Heart left ventricle (tissue), 16 donors: ENCODE measurements around the gene BBC3. TPM values are rescaled to one million over a fixed set of nuclear protein-coding genes. Genes with fewer than 3 reads are reported as not detected.
"Not testable (repeated sequence)": the region's sequence is repeated elsewhere in the genome, so short reads cannot be mapped to it uniquely, and the experiment has no call there.

ENCODE experiments used
- ATAC-seq, 4 donors: fragments of 200-7000 bp; cut with Tn5 transposase; one replicate each; pipeline ENCODE4 v1.9.1; 2020 to 2022; ENCODE audit warnings: moderate library complexity in 4 of 4, mild to moderate bottlenecking in 3 of 4, moderate number of reproducible peaks in 1 of 4
- DNase-seq, 5 donors: peaks; one replicate each; pipeline ENCODE4 v3.0.0-alpha.2; 2020
- H3K27ac ChIP-seq, 12 donors: fragments of 200-600 bp; sonication (generic) in 4 of 12; one replicate each; pipeline versions ENCODE4 v1.5.0 to v1.8.0; 2016 to 2022; ENCODE audit warnings: mild to moderate bottlenecking in 2 of 12
- H3K27me3 ChIP-seq, 9 donors: fragments of 200-600 bp; sonication (generic) in 2 of 9; one replicate each; pipeline versions ENCODE4 v1.5.1 to v1.8.0; 2016 to 2022; ENCODE audit warnings: mild to moderate bottlenecking in 3 of 9
- H3K36me3 ChIP-seq, 9 donors: fragments of 200-600 bp; sonication (generic) in 2 of 9; one replicate each; pipeline versions ENCODE4 v1.5.0 to v1.8.0; 2018 to 2022; ENCODE audit warnings: mild to moderate bottlenecking in 2 of 9
- H3K4me1 ChIP-seq, 12 donors: fragments of 200-600 bp; sonication (generic) in 4 of 12; one replicate each; pipeline versions ENCODE4 v1.5.0 to v1.8.0; 2016 to 2022; ENCODE audit warnings: mild to moderate bottlenecking in 3 of 12
- H3K4me3 ChIP-seq, 12 donors: fragments of 200-600 bp; sonication (generic) in 4 of 12; one replicate each; pipeline versions ENCODE4 v1.5.0 to v1.8.0; 2017 to 2022; ENCODE audit warnings: mild to moderate bottlenecking in 9 of 12, moderate library complexity in 4 of 12
- H3K9me3 ChIP-seq, 12 donors: fragments of 200-600 bp; sonication (generic) in 4 of 12; one replicate each; pipeline versions ENCODE4 v1.5.0 to v1.8.0; 2016 to 2022; ENCODE audit warnings: mild to moderate bottlenecking in 1 of 12
- CTCF ChIP-seq, 12 donors: fragments of 200-600 bp; sonication (generic) in 4 of 12; IDR thresholded peaks; one replicate each; pipeline versions ENCODE4 v1.5.0 to v1.8.0; 2018 to 2022; ENCODE audit warnings: antibody characterized with exemption in 12 of 12, mild to moderate bottlenecking in 5 of 12
- POLR2A ChIP-seq, 2 donors: fragments of 450-650 bp; IDR thresholded peaks; one replicate each; pipeline ENCODE4 v1.6.1; 2017; ENCODE audit warnings: antibody characterized with exemption in 2 of 2, mild to moderate bottlenecking in 2 of 2, moderate library complexity in 2 of 2
- WGBS, 4 donors: extraction: QIAGEN DNeasy Blood & Tissue Kit in 2 of 4; methylation state at CpG; one replicate each; pipeline versions ENCODE4 v1.1.5 to v1.1.7; 2013 to 2018; 5-methylcytosine and 5-hydroxymethylcytosine counted together
- intact Hi-C, 10 donors: fragments of 100-400 bp; cut with DNase I; formaldehyde crosslinking; loops; one replicate each; pipeline versions ENCODE4 v1.11.1 to v1.14.2; 2022
- polyA plus RNA-seq, 2 donors: library from polyadenylated mRNA; stranded (reverse); fragments of 200-250 nt; gene quantifications; one replicate each; pipeline ENCODE4 v1.2.3, GENCODE V29; 2013
- total RNA-seq, 9 donors: library from RNA; depleted of rRNA in 2 of 9; stranded (reverse); fragments of >200 nt in 2 of 9; fragmentation: NEBNext Ultra II Directional in 3 of 9; extraction: Animal tissue kit (Norgen Biotek cat#: 25700) in 3 of 9; gene quantifications; one replicate each; pipeline versions ENCODE4 v1.1.0 to v1.2.4, GENCODE V29; 2016 to 2023
- donor health status: ischemic (EF 13 %, LVEDD 7.1; RV severe dilation, severe dysfunction).
- donor health status: healthy with polysubstance abuse.
- donor health status: DM: no; HTN: yes; CAD: no.
- donor health status: DM: no; HTN: no; CAD: no.
- donor health status: ischemic (EF 25% LVEDD 6.9; RV normal size, moderate dysfunction).
- donor health status: ischemic (EF 25% LVEDD 5.7; RV mildly dilated, moderate dysfunction).
- donor health status: healthy.
- donor health status: DM: yes; HTN: yes; CAD: no.
- donor health status: ischemic (EF 35%, LVEDD 5.7; RV mildly dilated, moderate dysfunction).
- donor health status: nonischemic (EF 11% LVEDD 7.7; RV severe dilation, severe dysfunction).
- donor health status: DM: yes; HTN: yes; CAD: no.
- donor health status: PGD.
- donor health status: ischemic (EF 29% LVEDD 5.4; RV normal size, mild dysfunction).
- donor health status: nonischemic (EF 23%, LVEDD 6.1; RV moderate dilation, normal function).

Gene BBC3
- total and polyA plus RNA-seq, 11 donors, result 1.9 to 5.4 (median 4.6) TPM

- 82 to 92% (median 86%) methylated on average over 6 of the region's 6 CpGs for WGBS, 4 donors
- DNase-seq (no peak), ATAC-seq (no peak)
- no peaks in the 10 kb centered on the region for H3K9me3 ChIP-seq
- H3K27ac ChIP-seq, result no peak overlapping the region
- peaks cover 3 to 87% (median 80%) of the 10 kb centered on the region in 9 donors for H3K36me3 ChIP-seq
- intact Hi-C loops, result no loop called here
- H3K4me1 ChIP-seq, result peaks cover 0 to 9% (median 6%) of the 10 kb centered on the region in 12 donors
- H3K4me3 ChIP-seq, result no peak overlapping the region
- H3K27me3 ChIP-seq, result no peaks in the 10 kb centered on the region
- TF ChIP-seq POLR2A (IDR thresholded peaks at IDR 0.05), result no peak
- no peak for TF ChIP-seq CTCF (IDR thresholded peaks at IDR 0.05)
Observed at GRCh38 chr19:47268028-47268427, 37.0 kb upstream of the BBC3 start.

GRCh38 chr19:47267350-47267759 is 36.4 kb upstream of the BBC3 start:
- H3K27ac ChIP-seq, result no peak overlapping the region
- TF ChIP-seq CTCF (IDR thresholded peaks at IDR 0.05) (no peak), POLR2A (IDR thresholded peaks at IDR 0.05) (no peak)
- H3K4me1 ChIP-seq, result peaks cover 0 to 2% (median under 1%) of the 10 kb centered on the region in 12 donors
- no peaks in the 10 kb centered on the region for H3K27me3 ChIP-seq
- H3K4me3 ChIP-seq, result no peak overlapping the region
- DNase-seq (no peak), ATAC-seq (no peak)
- H3K9me3 ChIP-seq, result no peaks in the 10 kb centered on the region
- 91 to 94% (median 93%) methylated on average over 11 to 14 of the region's 14 CpGs for WGBS, 4 donors
- H3K36me3 ChIP-seq, result peaks cover 3 to 93% (median 87%) of the 10 kb centered on the region in 9 donors
- intact Hi-C loops, result no loop called here

- DNase-seq (no peak), ATAC-seq (no peak)
- WGBS, 4 donors, result 89 to 94% (median 92%) methylated on average over 21 of the region's 21 CpGs
- H3K4me1 ChIP-seq, result no peaks in the 10 kb centered on the region
- no peak for TF ChIP-seq CTCF (IDR thresholded peaks at IDR 0.05)
- TF ChIP-seq POLR2A (IDR thresholded peaks at IDR 0.05), result no peak
- no peak overlapping the region for H3K27ac ChIP-seq
- H3K27me3 ChIP-seq, result no peaks in the 10 kb centered on the region
- no peaks in the 10 kb centered on the region for H3K9me3 ChIP-seq
- H3K36me3 ChIP-seq, result peaks cover 3 to 100% (median 93%) of the 10 kb centered on the region in 9 donors
- no peak overlapping the region for H3K4me3 ChIP-seq
- intact Hi-C loops, result no loop called here
Observed at GRCh38 chr19:47266401-47266941, 35.5 kb upstream of the BBC3 start.

GRCh38 chr19:47264629-47265028 is 33.6 kb upstream of the BBC3 start:
- H3K4me1 ChIP-seq, result peaks cover 0 to 8% (median 0%) of the 10 kb centered on the region in 12 donors
- DNase-seq (no peak), ATAC-seq (no peak)
- no peaks in the 10 kb centered on the region for H3K9me3 ChIP-seq
- peaks cover 3 to 100% (median 93%) of the 10 kb centered on the region in 9 donors for H3K36me3 ChIP-seq
- WGBS, 4 donors, result 93 to 96% (median 94%) methylated on average over 22 to 30 of the region's 30 CpGs
- no peaks in the 10 kb centered on the region for H3K27me3 ChIP-seq
- H3K4me3 ChIP-seq, result no peak overlapping the region
- no peak overlapping the region for H3K27ac ChIP-seq
- no peak for TF ChIP-seq POLR2A (IDR thresholded peaks at IDR 0.05)
- no peak for TF ChIP-seq CTCF (IDR thresholded peaks at IDR 0.05)
- intact Hi-C loops, result no loop called here

GRCh38 chr19:47261946-47262793 is 31.2 kb upstream of the BBC3 start:
- H3K4me3 ChIP-seq, ATAC-seq, DNase-seq, H3K9me3 ChIP-seq, intact Hi-C loops, H3K27ac ChIP-seq, H3K27me3 ChIP-seq: not testable (repeated sequence)
- peaks cover 0 to 26% (median 18%) of the 10 kb centered on the region in 12 donors for H3K4me1 ChIP-seq
- WGBS, 4 donors, result 79 to 84% (median 81%) methylated on average over 14 of the region's 14 CpGs
- peaks cover 3 to 90% (median 83%) of the 10 kb centered on the region in 9 donors for H3K36me3 ChIP-seq
